Measurements from ENCODE around the gene DPP6.

Gene DPP6

DNA sequence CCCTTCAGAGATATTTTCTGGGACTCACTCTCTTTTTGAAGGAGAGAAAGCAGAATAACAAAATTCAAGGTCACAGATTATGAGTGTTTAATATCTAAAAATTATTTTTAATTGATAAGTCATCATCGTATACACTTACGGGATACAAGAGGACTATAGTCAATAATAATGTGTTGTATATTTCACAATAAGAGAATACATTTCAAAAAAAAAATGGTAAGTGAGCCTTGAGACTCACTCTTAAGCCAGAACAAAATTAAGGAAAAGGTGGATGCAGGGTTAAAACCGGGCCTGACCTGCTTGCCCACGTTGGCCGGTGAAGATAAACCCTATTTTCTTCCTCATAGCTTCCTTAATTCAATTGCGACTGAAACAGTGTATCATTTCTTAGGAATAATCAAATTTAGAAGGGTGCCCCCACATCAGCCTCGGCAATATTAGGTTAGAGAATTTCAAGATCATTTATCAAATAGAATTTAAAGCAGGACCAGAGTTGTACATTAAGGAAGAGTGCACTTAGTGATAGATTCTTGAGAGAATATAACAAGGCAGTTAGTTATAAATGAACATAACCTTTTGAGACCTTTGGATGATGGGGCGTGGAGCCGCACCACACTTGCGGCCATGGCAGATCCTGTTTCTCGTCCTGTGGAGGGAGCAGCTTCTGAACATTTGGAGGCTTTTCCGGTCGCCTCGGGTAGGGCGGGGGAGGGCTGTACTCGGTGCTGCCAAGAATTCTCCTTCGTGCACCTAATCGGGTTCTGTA lies 628.9 kb downstream of the DPP6 start:
- DNase-seq = no peak

DNA sequence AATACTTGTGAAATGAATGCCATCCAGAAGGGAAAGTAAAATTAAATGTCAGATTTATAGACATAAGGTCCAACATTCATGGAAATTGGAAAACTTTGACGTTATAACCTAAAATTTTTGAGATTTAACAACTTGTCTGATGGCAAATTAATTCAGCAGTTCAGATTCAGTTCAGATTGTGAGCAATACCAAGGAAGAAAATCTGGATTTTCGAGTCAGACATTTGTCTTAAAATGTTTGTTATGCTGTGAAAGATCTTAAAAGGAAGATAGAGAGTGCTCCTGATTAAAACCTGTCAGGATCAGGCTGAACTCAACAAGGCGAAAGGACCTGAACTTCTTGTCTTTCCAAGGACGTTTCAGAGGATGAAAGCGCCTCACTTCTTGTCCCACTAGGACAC lies 629.8 kb downstream of the DPP6 start:
- no peak for DNase-seq

DNA sequence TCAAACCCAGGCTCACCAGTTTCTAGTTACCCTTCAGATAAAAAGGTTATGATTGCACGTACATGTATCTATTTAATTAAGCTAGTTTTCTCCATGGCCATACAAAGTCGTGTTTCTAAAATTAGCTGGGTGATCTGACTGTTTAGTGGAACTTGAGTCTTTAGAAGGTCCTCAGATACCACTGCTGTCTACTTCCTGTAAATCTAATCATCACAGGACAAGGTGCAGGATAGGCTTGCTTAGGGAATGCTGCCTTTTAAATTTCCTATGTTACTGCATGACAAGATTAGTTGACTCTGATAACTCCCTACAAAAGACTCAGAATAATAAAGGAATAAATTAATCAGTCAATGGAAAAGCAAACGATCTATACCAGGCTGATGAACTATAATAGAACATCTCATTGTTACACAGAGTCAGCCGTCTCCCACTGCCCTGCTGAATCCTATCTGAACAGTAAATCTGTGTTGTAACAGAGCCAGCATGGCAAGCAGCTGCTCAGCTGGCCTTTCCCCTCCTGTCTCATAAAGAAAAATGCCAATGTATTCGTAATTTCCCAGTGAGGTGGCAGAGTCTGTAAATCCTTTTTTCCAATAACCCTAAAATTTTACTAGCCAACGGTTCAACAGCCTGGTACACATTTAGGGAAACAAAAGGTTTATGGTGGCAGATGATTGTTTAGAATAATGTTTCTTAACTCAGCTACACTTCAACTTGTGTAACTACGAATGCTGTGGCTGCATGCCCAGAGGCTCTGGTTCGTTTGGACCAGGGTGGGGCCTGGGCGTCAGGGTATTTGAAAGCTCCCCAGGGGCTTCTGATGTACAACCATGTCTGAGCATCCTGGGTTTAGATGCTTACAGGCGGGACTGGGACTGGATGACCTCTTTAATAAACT lies 632.7 kb downstream of the DPP6 start:
- no peak for DNase-seq

DNA sequence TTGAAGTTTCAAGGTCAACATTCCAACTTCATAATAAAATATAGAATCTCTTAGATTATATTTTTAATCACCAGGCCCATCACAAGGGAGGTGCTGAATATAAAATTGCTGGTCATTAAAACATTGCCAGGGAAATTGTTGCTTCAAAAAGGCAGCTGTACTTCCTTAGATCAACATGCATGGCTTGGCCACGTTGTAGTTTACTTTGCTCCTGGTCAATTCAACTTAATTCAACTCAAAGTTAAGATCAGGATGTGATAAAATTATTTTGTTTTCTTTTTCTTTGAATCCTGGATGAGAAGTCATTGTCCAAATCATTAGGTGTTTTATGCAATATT lies 633.3 kb downstream of the DPP6 start:
- no peak for DNase-seq

DNA sequence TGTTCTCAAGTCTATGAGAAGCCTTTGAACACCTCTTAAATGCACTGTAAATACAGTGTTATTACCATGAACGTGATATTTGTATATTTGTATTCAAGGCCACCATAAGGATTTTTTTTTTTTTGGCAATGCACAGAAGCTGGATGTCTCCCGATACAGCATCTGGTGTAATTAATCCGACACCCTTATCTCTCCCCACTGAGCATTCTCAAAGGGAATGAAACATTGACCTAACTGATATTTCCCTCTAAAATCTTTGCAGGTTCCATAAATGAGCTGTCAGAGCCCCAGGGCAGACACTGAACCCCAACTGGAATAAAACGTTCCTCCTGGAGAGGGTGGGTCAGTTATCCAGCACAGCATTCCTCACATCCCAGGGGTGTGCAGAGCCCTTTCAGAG lies 634.1 kb downstream of the DPP6 start:
- DNase-seq = no peak

DNA sequence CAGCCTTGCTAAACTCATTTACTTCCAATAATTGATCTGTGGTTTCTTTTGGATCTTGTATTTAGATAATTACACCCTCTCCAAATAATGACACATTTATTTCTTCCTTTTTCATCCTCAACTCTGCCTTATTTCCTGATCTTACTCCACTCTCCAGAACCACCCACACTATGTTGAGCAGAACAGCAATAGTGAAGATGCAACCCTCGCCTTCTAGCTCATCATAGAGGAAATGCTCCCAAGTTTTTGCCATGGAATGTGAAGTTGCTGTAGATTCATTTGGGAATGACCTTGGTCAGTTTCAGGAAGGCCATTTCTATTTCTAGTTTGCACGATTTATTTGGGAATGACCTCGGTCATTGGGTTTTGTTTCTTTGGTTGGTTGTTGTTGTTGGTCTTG lies 636.8 kb downstream of the DPP6 start:
- no peak for DNase-seq

DNA sequence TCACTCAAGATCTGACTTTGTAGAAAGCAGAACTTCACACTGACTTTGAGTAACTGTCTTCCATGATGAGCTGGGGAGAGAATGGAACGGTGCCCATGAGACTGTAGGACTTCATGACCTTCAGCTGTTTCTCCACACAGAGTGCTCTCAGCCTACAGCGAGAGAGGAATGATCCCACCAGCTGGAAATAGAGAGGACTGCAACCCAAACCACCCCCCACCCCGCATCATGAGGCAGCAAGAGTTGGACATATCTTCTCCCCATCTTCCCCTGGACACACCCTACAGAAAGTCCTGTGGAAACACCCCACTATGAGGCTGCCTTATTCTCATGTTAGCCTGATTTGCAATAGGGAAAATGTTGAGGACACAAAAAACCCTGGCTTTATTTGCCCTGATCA lies 638.2 kb downstream of the DPP6 start:
- no peak for DNase-seq

DNA sequence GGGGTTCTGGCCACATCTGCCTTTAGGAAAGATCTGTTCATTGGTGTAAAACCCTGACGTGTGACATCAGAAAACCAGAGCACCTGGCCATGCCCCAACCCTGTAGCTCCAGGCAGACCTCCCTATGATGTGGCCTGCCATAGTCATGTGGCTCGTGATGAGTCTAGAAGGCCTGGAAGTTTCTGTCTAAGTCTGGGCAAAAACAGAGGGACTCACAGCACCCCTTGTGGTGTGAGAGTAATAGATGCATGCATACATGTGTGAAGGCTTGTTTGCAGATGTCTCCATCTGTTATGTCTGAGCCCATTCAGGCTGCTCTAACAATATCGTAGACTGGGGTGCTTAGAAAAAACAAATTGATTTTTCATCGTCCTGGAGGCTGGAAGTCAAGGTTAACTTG lies 641.5 kb downstream of the DPP6 start:
- no peak for DNase-seq

DNA sequence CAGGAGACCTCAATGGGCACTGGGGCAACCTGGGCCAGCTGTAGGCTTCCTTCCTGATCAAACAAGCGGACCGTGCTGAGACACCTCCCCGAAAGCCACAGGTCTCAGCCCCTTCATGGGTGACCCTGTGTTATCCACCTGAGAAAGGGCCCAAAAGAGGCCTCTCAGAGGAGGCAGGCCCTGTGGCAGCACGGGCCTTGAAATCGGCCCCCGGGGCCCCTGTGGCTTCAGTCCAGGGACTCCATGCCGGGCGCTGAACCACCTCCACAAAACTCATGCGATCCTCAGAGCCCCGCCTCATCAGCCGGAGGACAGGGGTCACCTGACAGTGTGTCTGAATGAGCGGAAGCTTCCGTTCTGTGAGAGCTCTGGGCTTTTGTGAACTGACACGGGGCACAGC lies 643.6 kb downstream of the DPP6 start:
- no peak for DNase-seq

DNA sequence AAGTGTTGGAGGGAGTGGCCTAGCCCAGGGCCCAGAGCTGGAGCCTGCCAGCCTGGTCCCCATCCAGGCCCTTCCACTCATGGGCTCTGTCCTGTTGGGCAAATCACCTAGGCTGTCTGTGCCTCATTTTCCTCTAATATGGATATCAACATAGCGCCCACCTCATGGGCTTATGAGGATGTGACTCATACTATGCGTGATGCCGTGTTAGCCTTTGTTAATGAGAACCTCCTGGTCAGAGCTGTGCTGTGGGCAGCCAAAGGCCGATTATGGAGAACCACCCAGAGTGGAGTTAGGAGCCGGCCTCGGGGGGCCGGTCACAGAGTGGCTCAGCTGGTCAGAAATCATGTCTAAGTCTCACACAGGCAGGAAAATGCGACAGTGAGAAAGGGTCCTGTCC lies 644.4 kb downstream of the DPP6 start:
- no peak for DNase-seq

DNA sequence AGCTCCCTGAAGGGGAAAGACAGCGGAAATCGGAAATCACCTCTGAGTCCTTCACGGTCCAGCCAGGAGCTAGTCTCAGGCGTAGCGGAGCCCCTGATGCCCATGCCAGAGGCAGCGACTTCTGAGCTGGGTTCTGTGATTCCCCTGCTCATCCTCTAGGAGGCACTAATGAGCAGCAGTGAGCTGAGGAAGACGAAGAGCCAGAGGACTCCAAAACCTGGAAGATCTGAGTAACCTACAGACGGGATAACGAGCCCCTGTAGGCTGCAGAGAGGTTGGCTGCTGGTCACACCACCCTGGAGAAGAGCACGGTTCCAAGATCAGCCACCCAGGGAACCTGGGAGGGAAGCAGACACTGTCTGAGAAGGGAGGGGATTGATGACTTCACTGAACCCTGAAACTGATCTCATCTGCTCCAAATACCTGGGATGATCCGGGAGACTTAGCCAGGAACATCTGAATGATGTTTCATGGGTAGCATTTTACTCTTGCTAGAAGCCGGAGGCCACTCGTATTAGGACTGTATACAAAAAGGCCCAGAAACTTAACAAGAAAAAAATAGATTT lies 646.6 kb downstream of the DPP6 start:
- no peak for DNase-seq

DNA sequence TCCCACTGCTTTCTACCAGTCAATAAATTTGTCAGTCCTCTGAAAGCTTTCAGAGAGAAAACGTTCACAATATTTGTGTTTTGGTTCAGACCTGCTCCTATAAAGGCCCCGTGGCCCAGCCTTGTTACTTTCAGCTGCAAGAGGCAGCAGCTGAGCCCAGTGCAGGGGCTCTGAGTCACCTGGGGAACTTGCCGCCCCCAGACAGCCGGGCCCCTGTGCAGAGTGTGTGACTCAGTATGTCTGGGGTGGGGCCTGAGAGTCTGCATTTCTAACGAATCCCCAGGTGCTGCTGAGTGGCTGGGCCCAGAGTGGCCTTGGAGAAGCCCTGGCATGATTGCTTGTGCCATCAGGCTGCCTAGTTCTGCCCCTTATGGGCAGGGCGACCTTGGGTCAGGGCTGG lies 647.2 kb downstream of the DPP6 start:
- DNase-seq = no peak

DNA sequence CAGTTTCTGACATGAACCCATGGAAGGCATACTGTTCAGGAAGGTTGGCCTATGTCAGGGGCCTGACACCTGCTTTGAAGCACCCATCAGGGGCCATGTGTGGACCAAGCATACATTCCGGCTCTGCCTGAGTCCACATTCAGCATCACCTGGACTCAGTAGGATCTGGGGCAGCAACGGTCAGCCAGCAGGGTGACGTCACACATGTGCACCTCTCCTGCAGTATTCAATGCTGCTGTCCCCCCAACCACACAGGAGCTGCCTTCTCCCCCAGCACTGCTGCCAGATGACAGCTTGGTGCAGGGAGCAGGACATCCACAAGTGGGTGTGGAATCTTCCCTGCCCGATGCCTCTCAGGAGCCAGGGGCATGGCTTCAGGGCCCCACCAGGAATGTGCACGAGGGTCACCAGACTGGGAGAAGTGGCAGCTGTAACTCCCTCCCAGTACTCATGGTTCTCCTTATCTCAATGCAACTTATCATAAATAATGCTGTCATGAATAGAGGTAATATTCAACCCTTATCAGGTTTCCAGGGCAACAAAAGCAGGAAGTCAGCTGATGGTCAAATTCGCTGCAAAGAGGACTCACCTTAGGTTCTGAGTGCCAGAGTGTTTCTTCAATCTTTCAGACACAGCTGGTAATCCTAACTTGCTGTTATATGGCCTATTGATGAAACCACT lies 657.8 kb downstream of the DPP6 start:
- no peak for DNase-seq

DNA sequence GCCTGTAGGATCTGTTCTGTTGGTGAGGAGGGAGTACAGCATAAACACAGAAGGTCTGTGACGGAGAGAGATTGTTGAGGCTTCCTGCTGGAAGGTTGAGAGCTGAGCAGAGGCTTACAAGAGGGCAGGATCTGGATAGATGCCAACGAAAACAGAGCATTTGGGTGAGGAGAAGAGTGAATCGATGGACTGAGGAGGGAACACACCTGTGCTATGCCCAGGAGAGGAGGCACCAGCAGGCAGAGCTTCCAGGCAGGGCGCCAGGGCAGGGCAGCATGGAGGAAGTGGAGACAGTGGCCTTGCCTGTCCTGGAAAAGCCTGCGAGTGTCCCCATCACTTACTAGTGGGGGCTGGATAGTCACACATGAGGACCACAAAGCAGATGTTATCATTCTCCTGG lies 667.8 kb downstream of the DPP6 start:
- DNase-seq = peak in 1 of 2 experiments; percentile 4

DNA sequence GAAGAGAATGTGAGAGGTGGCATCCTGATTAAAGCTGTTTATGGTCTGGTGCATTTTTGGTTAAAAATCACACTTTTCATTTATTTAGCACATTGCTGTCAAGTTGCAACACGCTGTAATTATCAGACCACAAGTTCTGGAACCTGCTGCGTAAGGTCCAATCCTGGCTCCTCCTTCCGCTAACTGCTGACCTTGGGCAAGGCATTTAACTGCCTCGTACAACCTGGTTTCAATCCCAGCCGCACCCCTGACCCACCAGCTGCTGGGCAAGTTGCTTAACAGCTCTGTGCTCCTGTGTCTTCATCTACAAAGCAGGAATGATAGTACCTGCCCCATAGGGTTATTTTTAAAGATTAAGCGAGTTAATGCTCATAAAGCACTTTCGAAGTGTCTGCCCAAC lies 668.9 kb downstream of the DPP6 start:
- no peak for DNase-seq

DNA sequence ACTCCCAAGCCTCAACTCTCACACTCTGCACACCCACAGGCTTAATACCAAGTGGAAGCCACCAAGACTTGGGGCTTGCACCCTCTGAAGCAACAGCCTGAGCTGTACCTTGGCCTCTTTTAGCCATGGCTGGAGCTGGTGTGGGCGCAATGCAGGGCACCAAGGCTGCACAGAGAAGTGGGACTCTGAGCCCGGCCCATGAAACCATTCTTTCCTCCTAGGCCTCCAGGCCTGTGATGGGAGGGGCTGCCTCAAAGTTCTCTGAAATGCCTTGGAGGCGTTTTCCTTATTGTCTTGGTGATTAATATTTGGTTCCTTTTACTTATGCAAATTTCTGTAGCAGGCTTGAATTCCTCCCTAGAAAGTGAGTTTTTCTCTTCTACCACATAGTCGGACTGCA lies 674.2 kb downstream of the DPP6 start:
- DNase-seq = no peak

DNA sequence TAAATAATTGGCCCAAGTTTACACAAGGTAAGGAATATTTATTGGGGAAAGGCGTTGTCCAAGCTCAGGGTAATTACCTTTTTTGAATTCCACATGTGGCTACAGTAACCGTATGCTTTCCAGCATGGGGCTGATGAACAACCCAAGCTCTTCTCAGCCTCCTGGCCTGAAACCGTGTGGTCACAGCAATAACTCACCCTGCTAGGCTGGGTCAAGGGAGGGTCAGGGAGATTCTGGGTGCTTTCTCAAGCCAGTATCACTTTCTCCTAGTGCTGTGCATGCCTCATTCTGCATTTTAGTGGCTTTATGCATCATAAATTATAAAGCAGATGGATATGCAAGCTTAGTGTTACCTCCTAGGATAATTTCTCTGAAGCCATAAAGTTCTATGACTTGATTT lies 676.9 kb downstream of the DPP6 start:
- DNase-seq = no peak

DNA sequence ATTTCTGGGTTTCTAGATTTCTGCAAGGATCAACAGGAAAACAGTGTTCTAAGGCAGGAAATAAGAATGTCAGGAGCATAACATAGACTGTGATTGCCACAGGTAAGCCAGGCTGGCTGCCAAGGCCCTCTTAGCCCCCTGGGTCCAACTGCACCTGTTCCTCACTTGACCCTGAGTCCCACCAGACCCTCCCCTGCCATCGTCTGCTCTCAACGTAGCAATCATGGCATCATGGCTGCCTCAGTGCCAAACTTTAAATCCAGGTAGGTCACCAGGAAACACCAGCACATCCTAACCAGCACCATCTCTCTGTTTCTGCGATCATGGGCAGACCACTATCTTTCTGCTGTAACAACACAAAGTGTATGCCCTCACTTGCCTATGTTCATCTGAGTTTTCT lies 683.6 kb downstream of the DPP6 start:
- no peak for DNase-seq

DNA sequence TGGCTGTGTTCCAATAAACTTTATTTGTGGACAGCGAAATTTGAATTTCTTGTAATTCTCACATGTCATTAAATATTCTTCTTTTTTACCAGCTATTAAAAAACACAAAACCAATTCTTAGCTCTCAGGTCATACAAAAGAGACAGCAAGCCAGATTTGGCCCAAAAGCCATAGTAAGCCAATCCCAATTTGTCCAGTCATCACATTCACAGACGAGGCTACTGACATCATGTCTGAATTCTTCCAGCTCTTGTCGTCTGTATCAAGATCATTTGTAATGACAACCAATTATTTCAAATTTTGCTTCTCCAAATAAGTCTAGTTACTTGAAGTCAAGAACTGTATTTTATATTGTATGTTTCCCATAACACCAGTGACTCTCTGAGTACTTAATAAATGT lies 684.2 kb downstream of the DPP6 start:
- DNase-seq = no peak

DNA sequence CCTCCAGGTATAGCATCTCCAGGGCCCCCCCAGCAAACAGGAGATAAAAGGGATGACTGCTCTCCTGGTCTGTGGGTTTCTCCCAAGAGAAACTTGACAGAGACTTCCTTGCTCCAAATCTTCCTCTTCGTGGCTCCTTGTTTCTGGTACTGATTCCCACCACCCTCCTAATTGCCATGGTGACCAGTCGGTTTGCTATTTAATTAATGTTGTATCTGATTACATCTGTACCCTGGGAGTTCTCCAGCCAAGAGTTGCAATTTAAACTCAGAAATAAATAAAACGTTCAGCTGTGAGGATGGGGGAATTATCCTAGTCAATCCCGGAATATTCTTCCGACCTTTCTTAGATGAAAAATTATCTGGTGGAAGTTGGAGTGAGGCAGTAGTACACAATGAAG lies 686.0 kb downstream of the DPP6 start:
- no peak for DNase-seq

DNA sequence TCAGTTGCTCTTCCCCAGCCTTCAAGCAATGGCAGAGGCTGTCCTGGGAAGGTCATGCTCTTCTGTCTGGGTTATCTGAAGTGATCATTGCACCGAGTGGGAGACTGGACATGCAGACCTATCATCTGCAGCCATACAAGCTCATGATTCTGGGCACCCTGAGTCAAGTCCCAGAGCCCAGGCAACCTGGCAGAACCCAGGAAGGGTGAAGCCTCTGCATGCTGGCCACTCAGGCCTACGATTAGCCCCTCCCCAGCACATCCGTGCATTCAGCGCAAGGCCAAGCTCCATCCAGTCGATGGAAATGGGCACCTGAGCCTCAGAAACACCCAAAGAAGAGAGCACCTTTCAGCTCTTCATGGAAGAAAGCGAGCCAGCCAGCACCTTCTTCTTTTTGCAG lies 688.9 kb downstream of the DPP6 start:
- no peak for DNase-seq

DNA sequence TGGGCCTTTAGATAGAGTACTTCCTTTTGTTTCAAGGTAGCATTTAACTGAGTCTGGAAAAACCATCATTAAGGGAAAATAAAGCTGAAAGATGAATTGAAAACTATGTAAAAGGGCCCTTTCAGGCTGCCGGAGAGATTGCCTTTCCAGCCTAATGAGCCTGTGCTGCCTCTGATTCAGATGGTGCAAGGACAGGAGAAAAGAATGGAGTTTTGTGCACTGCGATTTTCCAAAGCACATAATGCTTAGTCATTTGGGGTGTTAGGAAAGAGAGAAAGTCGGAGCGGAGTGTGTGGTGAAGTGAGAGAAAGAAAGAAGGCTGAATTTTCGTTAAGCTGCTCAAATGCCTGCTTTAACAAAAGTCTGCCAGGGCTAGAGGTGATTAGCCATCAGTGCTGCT lies 691.0 kb downstream of the DPP6 start:
- DNase-seq = no peak

DNA sequence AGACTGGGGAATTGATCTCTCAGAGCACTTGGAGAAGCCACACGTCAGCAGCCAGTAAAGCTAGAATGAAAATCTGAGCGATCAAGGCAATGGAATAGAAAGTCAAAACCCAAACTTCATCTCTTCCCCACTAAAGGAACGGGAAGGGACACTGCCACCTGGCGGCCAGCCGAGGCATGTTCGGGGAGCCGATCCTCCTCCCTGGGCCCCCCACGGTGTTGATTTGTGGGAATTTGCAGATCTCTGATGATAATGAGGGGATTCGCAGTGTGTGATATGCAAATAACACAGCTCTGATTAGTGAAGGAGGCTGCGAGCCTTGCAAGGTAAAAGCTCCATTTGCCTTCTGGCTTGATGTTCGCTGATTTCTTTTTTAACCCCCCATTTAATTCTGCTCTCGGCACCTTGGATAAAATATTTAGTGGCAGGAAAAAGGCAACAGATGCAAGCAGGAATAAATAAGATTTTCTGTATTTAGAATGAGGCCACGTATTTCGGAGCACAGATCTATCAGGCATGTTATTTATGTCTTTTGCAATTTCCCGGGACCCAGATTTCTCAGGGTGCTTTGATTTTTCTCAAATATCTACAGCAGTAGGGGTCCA lies 692.2 kb downstream of the DPP6 start:
- DNase-seq = peak in 1 of 2 experiments; percentile 19
